ENCODE data around the gene PPFIA2.
A peak's percentile ranks its signal among the peaks of the same experiment; 100 is the strongest.

PPFIA2 gene

GRCh38 chr12:81542065-81543010 lies 216.8 kb downstream of the PPFIA2 start:
- DNase-seq: no peak

- DNase-seq: no peak
Measured at GRCh38 chr12:81541121-81541520, 218.0 kb downstream of the PPFIA2 start.

GRCh38 chr12:81539279-81539678 lies 219.9 kb downstream of the PPFIA2 start:
- DNase-seq: no peak

- no peak for DNase-seq
Measured at GRCh38 chr12:81533054-81533453, 226.1 kb downstream of the PPFIA2 start.

- no peak for DNase-seq
Measured at GRCh38 chr12:81530352-81530751, 228.8 kb downstream of the PPFIA2 start.

- peak; percentile 68 for DNase-seq
Measured at GRCh38 chr12:81520064-81520945, 238.8 kb downstream of the PPFIA2 start.

GRCh38 chr12:81518638-81519037 lies 240.5 kb downstream of the PPFIA2 start:
- peak; percentile 50 for DNase-seq

GRCh38 chr12:81517296-81517695 lies 241.9 kb downstream of the PPFIA2 start:
- no peak for DNase-seq

GRCh38 chr12:81502912-81503695 lies 256.0 kb downstream of the PPFIA2 start:
- no peak for DNase-seq

- DNase-seq: no peak
Measured at GRCh38 chr12:81500788-81501187, 258.4 kb downstream of the PPFIA2 start.

GRCh38 chr12:81499809-81500208 lies 259.3 kb downstream of the PPFIA2 start:
- DNase-seq: no peak

- DNase-seq: no peak
Measured at GRCh38 chr12:81492131-81492720, 266.9 kb downstream of the PPFIA2 start.

- DNase-seq: no peak
Measured at GRCh38 chr12:81472934-81473333, 286.2 kb downstream of the PPFIA2 start.

- DNase-seq: no peak
Measured at GRCh38 chr12:81470923-81471322, 288.2 kb downstream of the PPFIA2 start.

GRCh38 chr12:81468206-81468605 lies 290.9 kb downstream of the PPFIA2 start:
- no peak for DNase-seq

GRCh38 chr12:81465876-81466275 lies 293.3 kb downstream of the PPFIA2 start:
- no peak for DNase-seq

GRCh38 chr12:81465191-81465590 lies 294.0 kb downstream of the PPFIA2 start:
- no peak for DNase-seq

- no peak for DNase-seq
Measured at GRCh38 chr12:81461163-81461562, 298.0 kb downstream of the PPFIA2 start.

GRCh38 chr12:81450920-81451739 lies 308.0 kb downstream of the PPFIA2 start:
- DNase-seq: peak; percentile 47

GRCh38 chr12:81441629-81442028 lies 317.5 kb downstream of the PPFIA2 start:
- DNase-seq: no peak

GRCh38 chr12:81440001-81440400 lies 319.1 kb downstream of the PPFIA2 start:
- no peak for DNase-seq

- no peak for DNase-seq
Measured at GRCh38 chr12:81439344-81439743, 319.8 kb downstream of the PPFIA2 start.

Measured in NCI-H774 (cell line).